Astrocyte (in vitro differentiated cells and primary cell): ENCODE data around the gene SCAF8.

ENCODE experiments used
- EZH2 ChIP-seq: IDR thresholded peaks from 2 replicates; pipeline ENCODE4 v1.6.1; 2012; ENCODE audit warnings: mild to moderate bottlenecking, low read length, inconsistent platforms; ENCODE audit not compliant: insufficient read depth
- TF ChIP-seq, protein P1 (sequence below): IDR thresholded peaks from 2 replicates; pipeline ENCODE4 v1.5.1; 2011; ENCODE audit warnings: low read depth, mild to moderate bottlenecking, inconsistent platforms, low read length, moderate library complexity; ENCODE audit not compliant: insufficient read depth

- no peak for TF ChIP-seq EZH2
- TF ChIP-seq, protein P1, sequence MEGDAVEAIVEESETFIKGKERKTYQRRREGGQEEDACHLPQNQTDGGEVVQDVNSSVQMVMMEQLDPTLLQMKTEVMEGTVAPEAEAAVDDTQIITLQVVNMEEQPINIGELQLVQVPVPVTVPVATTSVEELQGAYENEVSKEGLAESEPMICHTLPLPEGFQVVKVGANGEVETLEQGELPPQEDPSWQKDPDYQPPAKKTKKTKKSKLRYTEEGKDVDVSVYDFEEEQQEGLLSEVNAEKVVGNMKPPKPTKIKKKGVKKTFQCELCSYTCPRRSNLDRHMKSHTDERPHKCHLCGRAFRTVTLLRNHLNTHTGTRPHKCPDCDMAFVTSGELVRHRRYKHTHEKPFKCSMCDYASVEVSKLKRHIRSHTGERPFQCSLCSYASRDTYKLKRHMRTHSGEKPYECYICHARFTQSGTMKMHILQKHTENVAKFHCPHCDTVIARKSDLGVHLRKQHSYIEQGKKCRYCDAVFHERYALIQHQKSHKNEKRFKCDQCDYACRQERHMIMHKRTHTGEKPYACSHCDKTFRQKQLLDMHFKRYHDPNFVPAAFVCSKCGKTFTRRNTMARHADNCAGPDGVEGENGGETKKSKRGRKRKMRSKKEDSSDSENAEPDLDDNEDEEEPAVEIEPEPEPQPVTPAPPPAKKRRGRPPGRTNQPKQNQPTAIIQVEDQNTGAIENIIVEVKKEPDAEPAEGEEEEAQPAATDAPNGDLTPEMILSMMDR, result no peak
These were observed 102.1 kb downstream of the SCAF8 start for GRCh38 chr6:154835307-154835706.
